Peyer's patch (tissue), 4 donors: ENCODE results near the gene FBLN5.

Experiments
- POLR2A ChIP-seq, 2 donors: fragments of 450-650 bp; IDR thresholded peaks; one replicate each; pipeline ENCODE4 v1.5.1; 2017; ENCODE audit warnings: antibody characterized with exemption in 2 of 2, mild to moderate bottlenecking in 2 of 2, moderate library complexity in 2 of 2
- TF ChIP-seq, protein P1 (sequence below), 6 experiments: fragments of 450-650 bp in 4 of 6; fragments of 200-600 bp in 2 of 6; sonication (generic) in 1 of 6; IDR thresholded peaks; one replicate each; pipeline ENCODE4 v1.5.1; 2017 to 2019; ENCODE audit warnings: antibody characterized with exemption in 6 of 6, mild to moderate bottlenecking in 3 of 6, moderate library complexity in 1 of 6

DNA sequence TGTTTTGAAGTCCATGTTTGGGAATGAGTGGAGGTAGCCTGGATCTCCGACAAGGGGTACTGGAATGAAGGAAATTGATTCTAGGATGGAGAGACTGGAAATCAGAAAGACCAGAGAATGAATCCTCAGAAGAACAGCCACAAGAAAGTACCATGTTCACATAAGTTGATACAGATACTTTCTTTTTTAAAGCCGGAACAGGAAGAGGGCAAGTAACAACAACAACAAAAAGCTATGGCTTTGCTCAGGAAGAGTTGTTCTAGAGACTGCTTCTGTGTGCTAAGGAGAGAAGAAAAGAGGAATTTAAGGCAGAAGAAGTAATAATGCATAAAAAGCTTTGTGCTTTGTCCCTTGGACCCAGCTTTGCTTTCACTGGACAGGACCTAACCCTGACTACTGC is 86.4 kb downstream of the FBLN5 start:
- TF ChIP-seq, protein P1, sequence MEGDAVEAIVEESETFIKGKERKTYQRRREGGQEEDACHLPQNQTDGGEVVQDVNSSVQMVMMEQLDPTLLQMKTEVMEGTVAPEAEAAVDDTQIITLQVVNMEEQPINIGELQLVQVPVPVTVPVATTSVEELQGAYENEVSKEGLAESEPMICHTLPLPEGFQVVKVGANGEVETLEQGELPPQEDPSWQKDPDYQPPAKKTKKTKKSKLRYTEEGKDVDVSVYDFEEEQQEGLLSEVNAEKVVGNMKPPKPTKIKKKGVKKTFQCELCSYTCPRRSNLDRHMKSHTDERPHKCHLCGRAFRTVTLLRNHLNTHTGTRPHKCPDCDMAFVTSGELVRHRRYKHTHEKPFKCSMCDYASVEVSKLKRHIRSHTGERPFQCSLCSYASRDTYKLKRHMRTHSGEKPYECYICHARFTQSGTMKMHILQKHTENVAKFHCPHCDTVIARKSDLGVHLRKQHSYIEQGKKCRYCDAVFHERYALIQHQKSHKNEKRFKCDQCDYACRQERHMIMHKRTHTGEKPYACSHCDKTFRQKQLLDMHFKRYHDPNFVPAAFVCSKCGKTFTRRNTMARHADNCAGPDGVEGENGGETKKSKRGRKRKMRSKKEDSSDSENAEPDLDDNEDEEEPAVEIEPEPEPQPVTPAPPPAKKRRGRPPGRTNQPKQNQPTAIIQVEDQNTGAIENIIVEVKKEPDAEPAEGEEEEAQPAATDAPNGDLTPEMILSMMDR (IDR thresholded peaks at IDR 0.05), result no peak
- no peak for TF ChIP-seq POLR2A (IDR thresholded peaks at IDR 0.05)
